ENCODE data around the gene FOXG1.

Gene FOXG1

DNA sequence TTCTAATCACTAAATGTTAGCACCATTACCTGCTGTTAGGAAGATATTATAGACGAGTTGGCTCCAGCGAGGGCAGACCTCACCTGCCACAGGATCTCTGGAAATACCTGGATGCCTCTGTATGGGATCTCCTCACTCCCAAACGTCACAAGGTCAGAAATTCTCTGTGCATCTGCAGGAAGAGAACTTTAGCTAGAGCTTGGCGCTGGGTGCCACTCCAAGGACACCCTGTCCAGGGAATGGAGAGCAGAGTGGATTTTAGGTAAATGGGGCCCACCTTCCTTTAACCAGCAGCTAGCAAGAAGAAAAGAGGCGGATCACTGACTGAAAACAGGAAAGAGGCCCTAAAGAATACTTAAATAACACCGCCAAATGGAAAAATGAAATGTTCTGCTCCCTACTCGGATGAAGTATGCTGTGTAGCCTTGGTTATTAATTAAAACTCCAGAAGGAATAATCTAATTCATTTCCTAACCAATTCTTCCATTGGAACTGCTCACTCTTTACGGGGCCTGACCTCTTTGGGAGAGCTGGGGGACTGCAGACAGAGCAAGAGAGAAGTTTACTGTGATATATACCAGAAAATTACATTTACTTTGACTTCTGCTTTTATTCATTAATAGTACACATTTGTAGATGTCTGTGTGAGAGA is 4.2 kb upstream of the FOXG1 start:
- no peak for DNase-seq

DNA sequence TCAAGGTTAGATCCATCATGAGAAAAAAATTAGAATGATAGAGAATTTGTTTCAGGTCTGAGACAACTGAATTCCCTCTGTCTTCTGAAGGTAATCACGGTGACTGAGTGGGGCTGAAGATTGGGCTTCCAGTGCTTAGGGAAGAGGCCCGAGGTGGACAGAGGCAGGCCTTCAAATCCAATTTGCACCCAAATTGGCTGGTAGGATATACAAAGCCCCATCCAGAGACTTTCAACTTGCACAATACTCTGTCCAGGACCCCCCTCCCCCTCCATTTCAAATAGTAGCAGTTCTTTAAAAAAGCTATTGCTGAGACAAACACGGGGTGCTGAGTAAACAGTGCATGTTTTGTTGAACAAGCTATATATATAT is 3.6 kb upstream of the FOXG1 start:
- no peak for DNase-seq

DNA sequence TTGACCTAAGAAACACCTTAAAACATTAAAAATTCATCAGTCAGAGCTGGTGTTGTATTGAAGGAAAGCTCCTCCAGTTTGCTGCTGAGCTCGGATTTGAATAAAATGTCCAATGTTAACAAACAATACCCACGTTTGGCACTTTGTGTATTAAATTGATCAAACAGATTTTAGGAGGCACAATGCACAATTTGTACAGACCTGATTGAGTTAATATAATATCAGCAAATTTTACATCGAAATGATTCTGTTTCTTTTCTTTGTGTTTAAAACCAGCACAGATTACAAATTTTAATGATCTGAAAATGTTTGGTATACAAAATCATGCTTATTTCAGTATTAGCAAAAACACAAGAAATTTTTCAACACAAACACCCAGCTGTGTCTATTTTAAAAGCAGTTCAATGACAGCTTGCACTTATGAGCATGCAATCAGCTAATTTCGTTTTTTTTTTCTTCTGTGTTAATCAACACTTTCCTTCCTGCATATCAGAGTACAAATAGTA is 2.8 kb upstream of the FOXG1 start:
- DNase-seq: no peak

GRCh38 chr14:28764257-28765160 is 2.1 kb upstream of the FOXG1 start:
- no peak for DNase-seq

- DNase-seq: no peak
Observed at GRCh38 chr14:28765169-28765830, 1.3 kb upstream of the FOXG1 start.

GRCh38 chr14:28765831-28766468 is 637 bp upstream of the FOXG1 start:
- no peak for DNase-seq

- no peak for DNase-seq
Observed at GRCh38 chr14:28767030-28767852, 654 bp downstream of the FOXG1 start.

- no peak for DNase-seq
Observed at GRCh38 chr14:28767853-28768741, 1.5 kb downstream of the FOXG1 start.

GRCh38 chr14:28769276-28769880 is 2.8 kb downstream of the FOXG1 start:
- no peak for DNase-seq

DNA sequence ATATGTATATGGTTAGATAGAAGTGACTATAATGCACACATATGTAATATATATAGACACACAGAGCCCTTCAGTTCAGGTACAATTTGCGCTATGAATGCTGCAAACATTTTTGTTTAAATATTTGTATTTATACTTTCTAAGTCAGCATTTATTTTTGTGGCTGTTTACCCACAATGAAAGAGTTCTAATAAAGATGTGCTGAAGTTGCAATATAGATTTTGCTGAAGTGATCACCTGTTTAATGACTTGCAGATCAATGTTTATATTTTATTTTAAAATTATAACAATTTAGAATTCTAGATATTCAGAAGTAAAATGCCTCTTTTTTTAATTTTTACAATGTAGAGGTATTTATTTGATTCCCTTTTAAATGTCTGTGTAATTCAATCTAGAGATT is 3.5 kb downstream of the FOXG1 start:
- no peak for DNase-seq

- DNase-seq: no peak
Observed at GRCh38 chr14:28770630-28771029, 4.0 kb downstream of the FOXG1 start.

DNA sequence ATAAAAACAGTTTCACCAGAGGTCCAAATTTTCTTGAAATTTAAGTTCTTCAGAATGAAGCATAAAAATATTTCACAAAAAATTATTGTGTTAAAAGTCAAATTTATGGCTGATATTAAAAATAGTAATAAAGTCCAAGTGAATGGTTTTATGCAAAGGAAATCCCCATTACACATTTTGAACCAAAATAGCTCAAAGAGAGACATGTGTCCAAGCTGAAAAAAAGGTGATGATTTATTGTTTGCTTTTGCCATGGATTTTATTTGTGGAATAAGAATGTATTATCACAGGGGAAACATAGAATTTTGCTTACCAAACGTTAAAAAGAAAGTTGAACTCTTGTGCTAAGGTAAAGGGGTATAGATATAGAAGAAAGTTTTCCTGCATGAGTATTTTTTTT is 4.6 kb downstream of the FOXG1 start:
- no peak for DNase-seq

- DNase-seq: no peak
Observed at GRCh38 chr14:28772613-28773012, 6.0 kb downstream of the FOXG1 start.

DNA sequence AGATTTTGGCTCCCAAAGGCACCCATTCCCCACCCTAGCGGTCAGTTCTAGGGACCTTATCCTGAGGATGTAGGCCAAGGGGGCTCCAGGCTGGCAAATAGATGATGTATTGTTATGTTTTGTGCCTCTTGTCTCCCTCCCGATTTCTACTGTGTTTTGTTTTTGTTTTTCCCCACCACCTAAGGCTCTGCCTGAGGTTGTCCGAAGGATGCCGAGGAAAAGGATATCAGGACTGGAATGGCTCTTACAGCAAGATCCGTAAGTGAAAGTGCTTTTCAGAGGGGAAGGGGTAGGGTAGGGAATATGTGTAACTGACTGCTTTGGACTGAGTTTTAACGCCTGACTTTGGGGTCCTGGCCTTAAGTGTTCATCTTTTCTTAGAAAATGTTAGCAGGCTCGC is 6.6 kb downstream of the FOXG1 start:
- DNase-seq: no peak

DNA sequence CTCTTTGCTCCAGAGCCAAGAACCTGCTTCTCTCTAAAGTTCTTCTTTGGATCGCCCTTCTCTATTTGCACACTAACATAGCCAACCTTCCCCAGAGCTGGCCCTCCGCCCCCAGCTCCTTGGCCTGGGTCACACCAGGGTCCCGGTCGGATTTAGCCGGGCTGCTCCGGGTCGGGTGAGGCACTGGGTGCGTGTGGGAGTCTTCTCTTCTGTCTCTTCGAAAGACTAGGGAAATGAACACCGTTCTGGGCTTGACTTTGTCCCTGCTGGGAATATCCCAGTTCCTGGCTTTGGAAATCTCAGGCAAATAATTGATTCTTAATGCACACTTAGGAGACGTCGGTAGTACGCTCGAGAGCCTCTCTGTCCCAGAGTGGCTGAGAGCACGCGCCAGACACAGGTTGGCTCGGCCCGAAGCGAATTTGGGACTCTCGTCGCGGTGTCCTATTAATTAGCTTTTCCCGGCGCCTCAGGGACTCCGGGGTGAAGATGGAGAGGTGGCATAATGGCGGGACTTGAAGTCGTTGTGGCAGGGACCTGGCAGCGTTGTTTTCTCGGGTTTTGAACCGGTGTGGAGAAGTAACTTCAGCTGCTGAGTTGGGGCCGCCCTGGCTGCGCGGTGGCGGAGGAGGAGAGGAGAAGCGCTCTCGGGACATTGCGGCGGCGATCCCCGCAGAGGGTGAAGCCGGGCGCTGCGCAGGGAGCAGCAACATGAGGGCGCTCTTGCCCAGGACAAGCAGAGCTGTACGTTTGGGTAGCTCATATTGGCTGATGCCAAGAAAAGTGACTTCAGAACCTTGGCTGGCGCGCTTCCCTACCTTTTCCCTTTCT is 7.5 kb downstream of the FOXG1 start:
- DNase-seq: no peak

- no peak for DNase-seq
Observed at GRCh38 chr14:28774764-28775735, 8.5 kb downstream of the FOXG1 start.

DNA sequence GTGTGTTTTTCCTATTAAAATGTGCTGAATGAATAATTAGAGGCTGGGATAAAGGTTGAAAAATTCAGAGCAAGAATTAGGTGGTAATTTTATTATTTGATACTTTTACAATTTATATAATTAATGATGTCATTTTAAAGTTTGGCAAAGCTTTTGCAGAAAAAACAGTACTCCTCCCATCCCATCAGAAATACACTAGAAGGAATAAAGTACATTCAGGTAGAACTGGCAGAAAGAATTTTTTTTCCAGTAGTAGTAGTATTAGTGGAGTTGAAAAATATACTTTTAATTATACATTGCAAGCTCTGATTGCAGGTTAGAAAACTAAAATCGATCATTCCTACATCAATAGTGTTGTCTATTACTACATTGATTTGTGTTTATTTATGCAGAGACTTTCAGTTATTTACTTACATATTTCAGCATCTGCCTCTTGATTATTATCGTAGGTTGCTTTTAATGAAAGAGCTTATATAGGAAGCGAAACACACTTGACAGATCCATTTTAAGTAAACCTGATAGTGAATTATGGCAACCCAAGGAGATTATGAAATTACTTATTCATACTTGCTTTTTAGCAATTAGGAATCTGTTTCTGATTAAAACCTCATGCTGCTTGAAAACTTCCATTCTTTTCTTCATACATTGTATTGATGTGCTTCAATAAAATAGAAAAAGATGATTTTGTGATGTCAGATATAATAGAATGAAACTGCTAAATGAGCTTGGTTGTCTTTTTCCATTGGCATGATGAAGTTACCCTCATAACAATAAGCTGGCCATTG is 10.1 kb downstream of the FOXG1 start:
- no peak for DNase-seq

Measured in activated CD4-positive, alpha-beta T cell treated with anti-CD3 and anti-CD28 coated beads, Interleukin-2, amount 50 U/mL, for 4 hours (primary cell).